Mesothelial cell of epicardium (in vitro differentiated cells): ENCODE results near the gene CLIC3. TPM values are rescaled to one million over a fixed set of nuclear protein-coding genes. Genes with fewer than 3 reads are reported as not detected.

Source experiments
- DNase-seq, 2 experiments: peaks; one replicate each; pipeline ENCODE4 v3.0.0; 2021; ENCODE audit warnings: low spot score in 2 of 2; ENCODE audit not compliant: unreplicated experiment in 2 of 2
- H3K27ac Mint-ChIP-seq: 2 replicates; pipeline ENCODE4 v1.8.0; 2021; ENCODE audit warnings: mixed read lengths
- H3K27me3 Mint-ChIP-seq: 2 replicates; pipeline ENCODE4 v1.8.0; 2021; ENCODE audit warnings: low read depth, mixed read lengths
- H3K36me3 Mint-ChIP-seq: 2 replicates; pipeline ENCODE4 v1.8.0; 2021; ENCODE audit warnings: mixed read lengths
- H3K4me1 Mint-ChIP-seq: 2 replicates; pipeline ENCODE4 v1.8.0; 2021; ENCODE audit warnings: mixed read lengths
- H3K4me3 Mint-ChIP-seq: 2 replicates; pipeline ENCODE4 v1.8.0; 2021; ENCODE audit warnings: mild to moderate bottlenecking, moderate library complexity, mixed read lengths
- H3K9me3 Mint-ChIP-seq: 2 replicates; pipeline ENCODE4 v1.8.0; 2021; ENCODE audit warnings: mixed read lengths
- total RNA-seq: library from RNA; stranded (reverse); gene quantifications from 3 replicates; pipeline ENCODE4 v1.2.1, GENCODE V29; 2021
- TF ChIP-seq, protein P1 (sequence below): fragments of 200-600 bp; sonication (generic); IDR thresholded peaks from one replicate; pipeline ENCODE4 v1.5.0; 2021; ENCODE audit warnings: antibody characterized with exemption; ENCODE audit not compliant: unreplicated experiment

Gene CLIC3
- total RNA-seq, 1 donor from 2014 or later = 2.9 TPM

DNA sequence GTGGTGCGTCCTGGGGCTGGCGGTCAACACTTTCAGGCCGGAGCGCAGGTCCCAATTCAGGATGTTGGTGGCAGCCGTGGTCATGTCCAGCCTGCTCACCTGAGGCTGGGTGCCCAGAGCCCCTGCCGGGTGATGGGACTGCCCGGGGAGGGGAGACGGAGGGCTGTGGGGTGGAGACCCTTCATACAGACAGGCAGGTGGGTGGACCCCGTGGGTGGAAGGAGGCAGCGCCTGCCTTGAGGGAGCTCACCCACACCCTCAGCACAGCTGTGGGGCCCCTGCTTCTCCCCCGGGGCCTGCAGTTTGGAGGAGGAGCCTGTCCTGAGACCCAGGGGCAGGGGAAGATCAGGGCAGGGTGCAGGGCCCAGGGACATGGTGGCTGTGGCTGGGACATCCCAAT, 26.0 kb downstream of the CLIC3 start:
- peaks cover 4% of the 10 kb centered on the region for H3K27me3 Mint-ChIP-seq

DNA sequence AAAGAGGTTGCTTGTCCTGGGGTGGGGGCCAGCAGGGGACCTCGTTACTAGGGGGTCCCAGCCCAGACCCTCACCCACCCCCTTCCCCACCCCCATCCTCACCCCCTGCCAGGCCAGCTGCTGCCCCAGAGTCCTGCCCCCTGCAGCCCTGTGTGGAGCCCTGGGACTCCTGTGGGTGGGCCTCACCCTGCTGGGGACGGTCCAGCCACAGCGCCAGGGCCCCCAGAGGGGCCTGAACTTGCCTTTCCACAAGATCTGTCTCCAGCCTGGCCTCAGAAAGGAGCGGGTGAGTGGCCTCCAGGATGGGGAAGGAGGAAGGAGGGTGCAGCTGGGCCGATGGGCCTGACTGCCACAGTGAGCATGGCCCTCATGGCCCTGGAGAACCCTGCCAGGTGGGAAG, 26.6 kb downstream of the CLIC3 start:
- Mint-ChIP-seq H3K9me3 (no peaks in the 10 kb centered on the region), H3K4me3 (no peak overlapping the region), H3K27me3 (peaks cover 3% of the 10 kb centered on the region), H3K27ac (no peak overlapping the region), H3K36me3 (no peaks in the 10 kb centered on the region), H3K4me1 (peaks cover 3% of the 10 kb centered on the region)
- DNase-seq = no peak
- TF ChIP-seq, protein P1, sequence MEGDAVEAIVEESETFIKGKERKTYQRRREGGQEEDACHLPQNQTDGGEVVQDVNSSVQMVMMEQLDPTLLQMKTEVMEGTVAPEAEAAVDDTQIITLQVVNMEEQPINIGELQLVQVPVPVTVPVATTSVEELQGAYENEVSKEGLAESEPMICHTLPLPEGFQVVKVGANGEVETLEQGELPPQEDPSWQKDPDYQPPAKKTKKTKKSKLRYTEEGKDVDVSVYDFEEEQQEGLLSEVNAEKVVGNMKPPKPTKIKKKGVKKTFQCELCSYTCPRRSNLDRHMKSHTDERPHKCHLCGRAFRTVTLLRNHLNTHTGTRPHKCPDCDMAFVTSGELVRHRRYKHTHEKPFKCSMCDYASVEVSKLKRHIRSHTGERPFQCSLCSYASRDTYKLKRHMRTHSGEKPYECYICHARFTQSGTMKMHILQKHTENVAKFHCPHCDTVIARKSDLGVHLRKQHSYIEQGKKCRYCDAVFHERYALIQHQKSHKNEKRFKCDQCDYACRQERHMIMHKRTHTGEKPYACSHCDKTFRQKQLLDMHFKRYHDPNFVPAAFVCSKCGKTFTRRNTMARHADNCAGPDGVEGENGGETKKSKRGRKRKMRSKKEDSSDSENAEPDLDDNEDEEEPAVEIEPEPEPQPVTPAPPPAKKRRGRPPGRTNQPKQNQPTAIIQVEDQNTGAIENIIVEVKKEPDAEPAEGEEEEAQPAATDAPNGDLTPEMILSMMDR = no peak

More for the DNA sequence above, 26.0 kb downstream of the CLIC3 start:
- H3K4me1 Mint-ChIP-seq = peaks cover 3% of the 10 kb centered on the region
- no peak for DNase-seq
- TF ChIP-seq, protein P1 = no peak
- H3K9me3 Mint-ChIP-seq = no peaks in the 10 kb centered on the region
- no peak overlapping the region for H3K4me3 Mint-ChIP-seq
- H3K36me3 Mint-ChIP-seq = no peaks in the 10 kb centered on the region
- no peak overlapping the region for H3K27ac Mint-ChIP-seq

DNA sequence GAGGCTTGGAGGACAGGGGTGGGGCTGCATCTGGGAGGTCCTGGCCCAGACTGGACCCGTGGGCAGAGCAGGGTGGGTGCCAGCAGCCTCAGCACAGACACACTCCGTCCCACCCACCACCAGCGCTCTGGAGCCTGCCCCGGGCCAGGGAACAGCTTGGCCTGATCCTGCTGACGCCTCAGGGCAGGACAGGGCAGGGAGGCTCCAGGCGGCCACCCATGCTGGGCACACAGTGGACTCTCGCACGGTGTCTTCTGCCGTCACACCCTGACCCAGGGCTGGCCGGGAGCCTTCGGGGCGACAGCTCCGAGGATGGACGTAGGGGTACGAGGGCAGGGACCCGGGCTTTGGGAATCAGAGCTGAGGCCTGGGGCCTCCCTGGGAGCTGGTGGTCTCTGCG, 27.2 kb downstream of the CLIC3 start:
- no peak overlapping the region for H3K27ac Mint-ChIP-seq
- peaks cover 3% of the 10 kb centered on the region for H3K4me1 Mint-ChIP-seq
- no peak overlapping the region for H3K4me3 Mint-ChIP-seq
- no peaks in the 10 kb centered on the region for H3K36me3 Mint-ChIP-seq
- TF ChIP-seq, protein P1 = no peak
- DNase-seq = no peak
- H3K27me3 Mint-ChIP-seq = peaks cover 3% of the 10 kb centered on the region
- no peaks in the 10 kb centered on the region for H3K9me3 Mint-ChIP-seq

DNA sequence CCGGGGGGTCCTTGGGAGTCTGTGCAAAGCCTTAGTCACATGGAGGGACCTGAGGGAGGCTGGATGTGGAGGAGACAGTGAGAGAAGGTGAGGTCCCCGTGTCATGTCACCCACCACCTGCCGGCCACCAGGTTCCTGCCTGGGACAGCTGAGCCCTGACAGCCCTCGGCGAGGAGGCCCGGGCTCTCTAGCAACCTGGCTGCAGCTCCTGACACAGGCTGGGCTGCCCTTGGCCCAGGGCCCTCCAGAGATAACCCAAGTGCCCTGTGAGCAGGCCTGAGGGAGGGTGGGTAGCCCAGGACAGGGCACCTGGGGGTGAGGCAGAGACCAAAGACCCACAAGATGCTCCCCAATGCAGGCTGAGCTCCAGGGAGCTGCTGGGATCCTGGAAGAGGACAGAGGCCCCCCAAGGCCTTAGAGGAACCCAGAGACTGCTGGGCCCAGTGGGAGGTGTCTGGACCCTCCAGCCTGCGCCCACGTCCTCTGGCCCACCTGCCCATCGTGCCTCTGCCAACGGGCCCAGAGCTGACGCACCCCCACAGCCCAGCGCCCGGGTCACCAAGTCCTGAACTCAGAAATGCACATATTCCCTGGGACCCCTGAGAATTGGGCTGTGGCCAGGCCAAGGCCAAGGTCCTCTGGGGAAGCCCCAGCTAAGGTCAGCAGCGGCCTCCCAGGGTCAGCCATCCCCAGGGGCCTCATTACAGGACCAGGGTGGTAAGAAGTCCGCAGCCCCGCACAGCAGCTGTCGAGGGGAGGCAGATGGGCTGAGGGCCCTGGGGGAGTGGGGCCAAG, 27.8 kb downstream of the CLIC3 start:
- Mint-ChIP-seq H3K27me3 (peaks cover 3% of the 10 kb centered on the region), H3K4me1 (peaks cover 3% of the 10 kb centered on the region), H3K9me3 (no peaks in the 10 kb centered on the region), H3K36me3 (no peaks in the 10 kb centered on the region), H3K27ac (no peak overlapping the region), H3K4me3 (no peak overlapping the region)
- TF ChIP-seq, protein P1 = no peak
- no peak for DNase-seq

DNA sequence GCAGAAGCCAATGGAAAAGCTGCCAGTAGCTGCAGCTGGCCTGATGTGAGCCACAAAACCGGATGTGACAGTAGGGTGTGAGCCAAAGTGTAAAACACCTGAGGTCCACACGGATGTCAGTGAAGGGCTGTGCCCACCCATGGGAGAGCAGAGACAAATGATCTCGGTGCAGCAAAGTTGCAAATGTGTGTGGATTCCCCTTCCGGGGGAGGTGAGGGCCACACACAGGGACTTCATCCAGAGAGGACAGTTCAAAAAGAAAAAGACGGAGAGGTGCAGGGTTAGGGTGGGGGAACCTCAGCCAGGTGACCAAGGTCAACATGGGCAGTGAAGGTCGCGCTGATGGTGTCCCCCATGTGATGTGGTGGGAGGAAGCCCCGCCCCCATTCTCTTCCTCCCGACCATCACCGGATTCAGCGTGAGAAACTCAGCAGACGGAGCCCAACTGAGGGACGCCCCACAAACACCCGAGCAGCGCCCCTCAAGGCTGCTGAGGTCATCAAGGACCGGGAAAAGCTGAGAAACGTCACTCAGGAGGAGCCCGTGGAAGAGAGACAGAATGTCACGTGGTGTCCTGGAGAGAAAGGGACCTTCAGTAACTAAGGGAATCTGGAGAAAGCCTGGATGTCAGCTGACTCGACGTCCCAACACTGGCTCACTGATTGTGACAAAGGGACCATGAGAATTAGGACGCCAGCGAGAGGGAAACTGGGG, 30.4 kb downstream of the CLIC3 start:
- Mint-ChIP-seq H3K9me3 (no peaks in the 10 kb centered on the region), H3K27me3 (peaks cover 3% of the 10 kb centered on the region), H3K36me3 (no peaks in the 10 kb centered on the region), H3K4me3 (no peak overlapping the region), H3K4me1 (peaks cover 9% of the 10 kb centered on the region), H3K27ac (no peak overlapping the region)
- TF ChIP-seq, protein P1 = no peak
- DNase-seq = no peak
